ENCODE measurements around the gene BRIX1. TPM values are rescaled to one million over a fixed set of nuclear protein-coding genes. Genes with fewer than 3 reads are reported as not detected.

Gene BRIX1
- 72.2 and 77.0 TPM in 2 replicates for total RNA-seq (2021)
- long read RNA-seq, transcript BRIX1-201 (10 exons, 1,926 nt): major isoform, 460 of 500 reads
- long read RNA-seq, partial matches to known transcripts: 3 of 500 reads
- long read RNA-seq, other reads (novel, unspliced or antisense): 33 of 500 reads

DNA sequence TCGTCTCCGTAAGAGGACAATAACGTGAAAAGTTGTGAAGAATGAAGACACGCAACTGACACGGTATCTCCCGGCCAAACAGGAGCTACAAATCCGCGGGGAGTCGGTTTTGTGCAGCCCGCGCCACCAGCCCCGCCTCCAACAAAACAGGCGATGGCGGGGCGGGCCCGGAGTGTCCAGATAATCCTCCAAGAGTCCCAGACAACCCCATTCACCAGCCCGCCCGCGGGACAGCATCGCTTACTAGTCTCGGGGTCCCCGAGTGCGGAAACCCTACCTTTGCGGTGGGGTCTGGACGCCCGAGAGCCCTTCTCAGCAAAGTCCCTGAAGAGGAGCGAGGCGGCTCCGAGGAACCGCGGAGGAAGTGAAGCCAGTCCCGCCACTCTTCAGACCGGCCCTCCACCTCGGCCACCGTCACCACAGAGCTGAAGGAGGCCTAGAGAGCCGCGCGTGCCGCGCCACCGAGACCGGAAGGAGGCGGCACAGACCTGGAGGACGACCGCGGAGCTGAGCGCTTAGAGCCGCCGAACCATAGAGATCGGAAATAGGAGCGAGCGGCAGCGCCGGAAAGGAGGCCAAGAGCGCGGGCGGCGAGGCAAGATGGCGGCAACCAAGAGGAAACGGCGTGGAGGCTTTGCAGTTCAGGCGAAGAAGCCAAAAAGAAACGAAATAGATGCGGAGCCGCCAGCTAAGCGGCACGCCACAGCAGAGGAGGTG lies at the start of gene BRIX1, which contains the start of gene RAD1:
BRIX1 (plus strand) TSS at position 573 of the 717 bp plus-strand sequence; CDS start at position 601, 28 bp downstream.
RAD1 (minus strand) TSS at position 366 of the 717 bp plus-strand sequence. CDS start 612 bp downstream, outside the sequence.
- no peak within 1 kb of the TSS for H2BK120ac ChIP-seq (ENCODE audit: low read depth, low read length, poor library complexity, severe bottlenecking)
- H3K4me3 Mint-ChIP-seq: no peak within 1 kb of the TSS; a peak in 1 of 5 replicates
- peak within 1 kb of the TSS in 1 of 3 experiments; percentile 76; a peak in 3 of 7 replicates for H3K27ac Mint-ChIP-seq
- no peak within 1 kb of the TSS for H2AK5ac ChIP-seq (ENCODE audit: insufficient read length, low read length)
- no peak within 1 kb of the TSS for H2BK20ac ChIP-seq (ENCODE audit: low read depth, low read length, poor library complexity, severe bottlenecking)
- H2BK5ac ChIP-seq (ENCODE audit: insufficient read length, low read length): no peak within 1 kb of the TSS
- H3K36me3 Mint-ChIP-seq (ENCODE audit: insufficient read depth in 1 of 3, low read depth in 3 of 3): peaks cover 27 to 55% (median 48%) of the 10 kb centered on the region in 3 experiments
- no peak within 1 kb of the TSS for H3K23ac ChIP-seq (ENCODE audit: insufficient read length, low read depth, low read length)
- peak within 1 kb of the TSS; percentile 57 for H4K5ac ChIP-seq (ENCODE audit: insufficient read length, low read depth, low read length)
- peak within 1 kb of the TSS; percentile 95 for H3K4me2 ChIP-seq (ENCODE audit: insufficient read depth, insufficient read length, low read length)
- H3K79me1 ChIP-seq (ENCODE audit: insufficient read depth, low read depth, low read length, poor library complexity, severe bottlenecking): no peaks in the 10 kb centered on the region
- H3T11ph ChIP-seq (ENCODE audit: low read length): no peak within 1 kb of the TSS
- WGBS (ENCODE audit: extremely low coverage, insufficient read length, low lambda C conversion rate): no CpG with 5 or more reads among the region's 67 CpGs
- H3K79me2 ChIP-seq (ENCODE audit: insufficient read depth, low read length): peaks cover 30% of the 10 kb centered on the region
- peaks cover 21 to 25% of the 10 kb centered on the region in 2 experiments for H3K4me1 Mint-ChIP-seq
- H3K14ac ChIP-seq (ENCODE audit: insufficient read depth, low read length): peak within 1 kb of the TSS; percentile 95
- H3K4ac ChIP-seq (ENCODE audit: low read depth, low read length): no peak within 1 kb of the TSS; the same call in 1 of the 2 replicates
- peaks cover 5% of the 10 kb centered on the region for H3K23me2 ChIP-seq (ENCODE audit: insufficient read length, low read depth, low read length, poor library complexity, severe bottlenecking)
- no peak within 1 kb of the TSS for H2BK12ac ChIP-seq (ENCODE audit: insufficient read length, low read depth, low read length)
- H3K27me3 Mint-ChIP-seq (ENCODE audit: low read depth): no peaks in the 10 kb centered on the region
- H3K9ac ChIP-seq (ENCODE audit: extremely low read depth, insufficient read length, low read length): peak within 1 kb of the TSS; percentile 98
- H4K20me1 ChIP-seq (ENCODE audit: control insufficient read depth, insufficient read depth, insufficient read length): no peaks in the 10 kb centered on the region
- no peak within 1 kb of the TSS for H2BK15ac ChIP-seq (ENCODE audit: low read depth, low read length)
- no peaks in the 10 kb centered on the region for H3K27me3 ChIP-seq (ENCODE audit: insufficient read depth, low read length)
- H3K9me3 Mint-ChIP-seq: no peaks in the 10 kb centered on the region
- H3K56ac ChIP-seq (ENCODE audit: insufficient read length, low read depth, low read length): no peak within 1 kb of the TSS
- H3K4me1 ChIP-seq (ENCODE audit: insufficient read depth, low read length): no peaks in the 10 kb centered on the region
- H4K8ac ChIP-seq (replicated peaks; ENCODE audit: insufficient read length, low read depth, low read length): no peak within 1 kb of the TSS
- peak within 1 kb of the TSS; percentile 2 for H3K27ac ChIP-seq (ENCODE audit: insufficient read length, low read depth, low read length)
- no peak for TF ChIP-seq CTCF (conservative IDR thresholded peaks at IDR 0.05)
- no peaks in the 10 kb centered on the region for H3K9me3 ChIP-seq (ENCODE audit: control insufficient read depth, low read depth, low read length)
- peak within 1 kb of the TSS; percentile 6 for H2AFZ ChIP-seq (ENCODE audit: low read length)
- peak within 1 kb of the TSS; percentile 93 for H3K18ac ChIP-seq (ENCODE audit: insufficient read length, low read depth, low read length)
- peak; percentile 96 for DNase-seq
- H4K91ac ChIP-seq (ENCODE audit: insufficient read length, low read depth, low read length): no peak within 1 kb of the TSS
